ENCODE results near the gene CATSPERZ.

DNA sequence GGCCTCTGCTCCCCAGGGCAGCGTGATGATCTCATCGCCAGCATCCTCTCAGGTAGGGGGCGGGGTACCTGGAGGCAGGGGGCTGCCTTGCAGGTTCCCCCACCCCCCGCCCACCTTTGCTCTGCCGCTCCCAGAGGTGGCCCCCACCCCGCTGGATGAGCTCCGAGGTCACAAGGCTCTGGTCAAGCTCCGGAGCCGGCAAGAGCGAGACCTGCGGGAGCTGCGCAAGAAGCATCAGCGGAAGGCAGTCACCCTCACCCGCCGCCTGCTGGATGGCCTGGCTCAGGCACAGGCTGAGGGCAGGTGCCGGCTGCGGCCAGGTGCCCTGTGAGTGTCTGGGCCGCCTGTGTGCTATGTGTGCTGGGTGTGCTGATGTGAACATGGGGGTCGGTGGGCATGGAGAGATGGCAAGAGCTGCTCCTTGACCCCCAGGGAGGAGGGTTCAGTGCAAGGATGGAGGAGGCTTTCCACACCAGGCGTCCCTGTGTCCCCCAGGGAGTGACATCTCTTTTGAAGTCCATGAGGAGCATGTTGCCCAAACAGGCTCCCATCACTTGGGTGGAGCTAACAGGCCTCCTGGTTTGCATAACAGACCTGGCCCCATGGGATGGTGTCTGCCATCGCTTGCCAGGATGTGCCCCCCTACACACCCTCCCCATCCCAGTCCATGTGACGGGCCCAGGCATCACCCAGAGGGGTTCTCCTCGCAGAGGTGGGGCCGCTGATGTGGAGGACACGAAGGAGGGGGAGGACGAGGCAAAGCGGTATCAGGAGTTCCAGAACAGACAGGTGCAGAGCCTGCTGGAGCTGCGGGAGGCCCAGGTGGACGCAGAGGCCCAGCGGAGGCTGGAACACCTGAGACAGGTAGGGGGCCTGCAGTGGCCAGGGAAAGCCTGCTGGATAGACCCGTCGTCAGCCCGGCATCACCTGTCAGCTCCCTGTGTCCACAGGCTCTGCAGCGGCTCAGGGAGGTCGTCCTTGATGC, 34.7 kb upstream of the CATSPERZ start:
- TF ChIP-seq POLR2A (IDR thresholded peaks at IDR 0.05): no peak
- TF ChIP-seq, protein P1, sequence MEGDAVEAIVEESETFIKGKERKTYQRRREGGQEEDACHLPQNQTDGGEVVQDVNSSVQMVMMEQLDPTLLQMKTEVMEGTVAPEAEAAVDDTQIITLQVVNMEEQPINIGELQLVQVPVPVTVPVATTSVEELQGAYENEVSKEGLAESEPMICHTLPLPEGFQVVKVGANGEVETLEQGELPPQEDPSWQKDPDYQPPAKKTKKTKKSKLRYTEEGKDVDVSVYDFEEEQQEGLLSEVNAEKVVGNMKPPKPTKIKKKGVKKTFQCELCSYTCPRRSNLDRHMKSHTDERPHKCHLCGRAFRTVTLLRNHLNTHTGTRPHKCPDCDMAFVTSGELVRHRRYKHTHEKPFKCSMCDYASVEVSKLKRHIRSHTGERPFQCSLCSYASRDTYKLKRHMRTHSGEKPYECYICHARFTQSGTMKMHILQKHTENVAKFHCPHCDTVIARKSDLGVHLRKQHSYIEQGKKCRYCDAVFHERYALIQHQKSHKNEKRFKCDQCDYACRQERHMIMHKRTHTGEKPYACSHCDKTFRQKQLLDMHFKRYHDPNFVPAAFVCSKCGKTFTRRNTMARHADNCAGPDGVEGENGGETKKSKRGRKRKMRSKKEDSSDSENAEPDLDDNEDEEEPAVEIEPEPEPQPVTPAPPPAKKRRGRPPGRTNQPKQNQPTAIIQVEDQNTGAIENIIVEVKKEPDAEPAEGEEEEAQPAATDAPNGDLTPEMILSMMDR (IDR thresholded peaks at IDR 0.05): no peak

Measured in testis (tissue), 2 donors.